Activated naive CD4-positive, alpha-beta T cell treated with Interleukin-2 at 50 U/mL for 16 hours (primary cell): ENCODE measurements around the gene FBXO7.
A peak's percentile ranks its signal among the peaks of the same experiment; 100 is the strongest.

ENCODE experiments used
- DNase-seq: peaks from one replicate; pipeline ENCODE4 v3.0.0-alpha.2; 2020

Gene FBXO7

GRCh38 chr22:32490279-32490678, 15.7 kb downstream of the FBXO7 start:
- DNase-seq: no peak

GRCh38 chr22:32492111-32492510, 17.5 kb downstream of the FBXO7 start:
- DNase-seq: no peak

- DNase-seq: no peak
These were observed 18.9 kb downstream of the FBXO7 start for GRCh38 chr22:32493551-32493950.

GRCh38 chr22:32494971-32495370, 20.4 kb downstream of the FBXO7 start:
- no peak for DNase-seq

GRCh38 chr22:32499666-32500065, 25.1 kb downstream of the FBXO7 start:
- DNase-seq: no peak

- no peak for DNase-seq
These were observed 27.5 kb downstream of the FBXO7 start for GRCh38 chr22:32501836-32502752.

GRCh38 chr22:32509045-32509444, 34.4 kb downstream of the FBXO7 start:
- no peak for DNase-seq

- DNase-seq: no peak
These were observed 36.7 kb downstream of the FBXO7 start for GRCh38 chr22:32511274-32511673.

- DNase-seq: no peak
These were observed 37.2 kb downstream of the FBXO7 start for GRCh38 chr22:32511776-32512175.

- DNase-seq: no peak
These were observed 37.8 kb downstream of the FBXO7 start for GRCh38 chr22:32512267-32512982.

GRCh38 chr22:32515084-32515483, 40.5 kb downstream of the FBXO7 start:
- DNase-seq: no peak

- DNase-seq: no peak
These were observed 42.9 kb downstream of the FBXO7 start for GRCh38 chr22:32517488-32517887.

GRCh38 chr22:32517921-32518320, 43.3 kb downstream of the FBXO7 start:
- no peak for DNase-seq

GRCh38 chr22:32518381-32518780, 43.8 kb downstream of the FBXO7 start:
- DNase-seq: no peak

GRCh38 chr22:32518848-32519247, 44.2 kb downstream of the FBXO7 start:
- DNase-seq: no peak

GRCh38 chr22:32520612-32521011, 46.0 kb downstream of the FBXO7 start:
- DNase-seq: no peak

GRCh38 chr22:32522237-32522636, 47.6 kb downstream of the FBXO7 start:
- DNase-seq: no peak

- DNase-seq: no peak
These were observed 53.1 kb downstream of the FBXO7 start for GRCh38 chr22:32527756-32528155.

GRCh38 chr22:32528316-32528715, 53.7 kb downstream of the FBXO7 start:
- no peak for DNase-seq

GRCh38 chr22:32528984-32529982, 54.7 kb downstream of the FBXO7 start:
- DNase-seq: peak; percentile 59

GRCh38 chr22:32531228-32531627, 56.6 kb downstream of the FBXO7 start:
- DNase-seq: no peak

- no peak for DNase-seq
These were observed 57.6 kb downstream of the FBXO7 start for GRCh38 chr22:32531931-32532819.
